AG08396 (cell line): ENCODE measurements around the gene SHROOM4.

ENCODE experiments used
- DNase-seq: peaks from one replicate; pipeline ENCODE4 v3.0.0; 2012; ENCODE audit warnings: low spot score, mixed read lengths

The SHROOM4 gene, protein sequence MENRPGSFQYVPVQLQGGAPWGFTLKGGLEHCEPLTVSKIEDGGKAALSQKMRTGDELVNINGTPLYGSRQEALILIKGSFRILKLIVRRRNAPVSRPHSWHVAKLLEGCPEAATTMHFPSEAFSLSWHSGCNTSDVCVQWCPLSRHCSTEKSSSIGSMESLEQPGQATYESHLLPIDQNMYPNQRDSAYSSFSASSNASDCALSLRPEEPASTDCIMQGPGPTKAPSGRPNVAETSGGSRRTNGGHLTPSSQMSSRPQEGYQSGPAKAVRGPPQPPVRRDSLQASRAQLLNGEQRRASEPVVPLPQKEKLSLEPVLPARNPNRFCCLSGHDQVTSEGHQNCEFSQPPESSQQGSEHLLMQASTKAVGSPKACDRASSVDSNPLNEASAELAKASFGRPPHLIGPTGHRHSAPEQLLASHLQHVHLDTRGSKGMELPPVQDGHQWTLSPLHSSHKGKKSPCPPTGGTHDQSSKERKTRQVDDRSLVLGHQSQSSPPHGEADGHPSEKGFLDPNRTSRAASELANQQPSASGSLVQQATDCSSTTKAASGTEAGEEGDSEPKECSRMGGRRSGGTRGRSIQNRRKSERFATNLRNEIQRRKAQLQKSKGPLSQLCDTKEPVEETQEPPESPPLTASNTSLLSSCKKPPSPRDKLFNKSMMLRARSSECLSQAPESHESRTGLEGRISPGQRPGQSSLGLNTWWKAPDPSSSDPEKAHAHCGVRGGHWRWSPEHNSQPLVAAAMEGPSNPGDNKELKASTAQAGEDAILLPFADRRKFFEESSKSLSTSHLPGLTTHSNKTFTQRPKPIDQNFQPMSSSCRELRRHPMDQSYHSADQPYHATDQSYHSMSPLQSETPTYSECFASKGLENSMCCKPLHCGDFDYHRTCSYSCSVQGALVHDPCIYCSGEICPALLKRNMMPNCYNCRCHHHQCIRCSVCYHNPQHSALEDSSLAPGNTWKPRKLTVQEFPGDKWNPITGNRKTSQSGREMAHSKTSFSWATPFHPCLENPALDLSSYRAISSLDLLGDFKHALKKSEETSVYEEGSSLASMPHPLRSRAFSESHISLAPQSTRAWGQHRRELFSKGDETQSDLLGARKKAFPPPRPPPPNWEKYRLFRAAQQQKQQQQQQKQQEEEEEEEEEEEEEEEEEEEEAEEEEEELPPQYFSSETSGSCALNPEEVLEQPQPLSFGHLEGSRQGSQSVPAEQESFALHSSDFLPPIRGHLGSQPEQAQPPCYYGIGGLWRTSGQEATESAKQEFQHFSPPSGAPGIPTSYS (N-terminal part only)

DNA sequence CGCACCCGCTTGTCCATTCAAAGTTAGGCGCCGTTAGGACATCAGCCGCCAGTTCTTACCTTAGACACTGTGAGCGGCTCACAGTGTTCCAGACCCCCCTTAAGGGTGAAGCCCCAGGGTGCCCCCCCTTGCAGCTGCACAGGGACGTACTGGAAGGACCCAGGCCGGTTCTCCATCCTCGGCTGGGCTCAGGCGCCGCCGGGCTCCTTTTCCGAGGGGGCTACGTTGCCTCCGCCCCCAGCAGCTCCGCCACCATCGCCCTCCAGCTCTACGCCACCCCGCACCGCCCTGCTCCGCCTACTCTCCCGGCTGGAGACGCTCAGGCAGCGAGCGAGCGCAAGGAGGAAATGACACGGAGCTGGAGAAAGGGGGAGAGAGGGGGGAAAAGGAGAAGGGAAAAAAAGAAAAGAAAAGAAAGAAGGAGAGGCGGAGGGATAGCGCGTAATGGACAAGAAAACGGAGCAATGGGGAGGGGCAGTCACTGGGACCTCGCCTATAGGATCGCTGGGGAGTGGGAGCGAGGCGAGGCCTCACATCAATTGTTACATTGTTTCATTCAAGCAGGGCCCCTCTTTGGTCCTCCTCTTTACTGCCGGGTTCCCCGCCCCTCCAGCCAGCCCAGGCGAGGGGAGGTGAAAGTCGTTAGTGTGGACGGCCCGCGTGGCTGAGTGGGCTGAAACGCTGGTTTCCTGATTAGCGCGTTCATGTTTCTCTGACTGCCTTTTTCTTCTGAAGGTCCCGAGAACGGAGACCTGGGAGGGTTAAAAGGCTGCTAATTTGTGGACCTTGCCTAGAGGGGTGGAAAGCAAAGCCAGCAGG lies at the start of gene SHROOM4:
Gene SHROOM4 (minus strand): TSS at position 352 of the 819 bp plus-strand sequence. CDS start 176 bp downstream, at position 176.
- DNase-seq = peak; percentile 71

DNA sequence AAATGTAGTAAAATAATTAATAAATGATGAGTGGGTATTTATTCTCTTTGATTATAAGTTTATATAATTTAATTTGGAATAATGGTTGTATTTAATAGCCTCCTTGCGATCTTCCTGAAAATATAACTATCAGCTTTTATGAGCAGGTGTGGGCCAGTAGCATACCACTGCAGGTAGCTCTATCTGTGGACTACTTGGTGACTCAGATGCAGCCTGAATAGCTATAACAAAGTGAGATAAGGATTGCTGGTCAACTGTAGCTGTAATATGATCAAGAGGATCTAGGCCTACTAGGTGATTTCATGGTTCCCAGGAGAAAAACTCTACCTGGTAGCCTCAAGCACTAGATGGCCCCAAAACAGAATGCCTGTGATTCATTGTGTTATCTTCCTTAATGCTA lies 49.5 kb upstream of the SHROOM4 start:
- DNase-seq = no peak

DNA sequence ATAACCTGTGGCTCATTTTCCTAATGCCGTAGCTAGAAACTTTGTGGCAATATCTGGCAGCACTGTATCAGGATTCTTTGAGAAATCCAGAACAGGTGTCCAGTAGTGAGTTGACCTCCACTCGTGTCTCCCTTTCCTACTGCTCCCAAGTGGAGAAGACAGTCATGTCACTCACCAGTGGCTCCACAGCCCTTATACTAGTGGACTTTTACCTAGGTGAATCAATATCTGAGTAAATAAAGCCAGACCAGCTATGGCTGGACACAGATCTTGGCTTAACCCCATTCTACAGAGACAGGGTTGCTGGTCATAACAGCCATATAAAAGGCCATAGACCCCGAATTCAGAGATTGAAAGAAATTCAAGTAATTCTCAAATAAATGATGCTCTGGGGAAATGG lies 46.5 kb upstream of the SHROOM4 start:
- no peak for DNase-seq

DNA sequence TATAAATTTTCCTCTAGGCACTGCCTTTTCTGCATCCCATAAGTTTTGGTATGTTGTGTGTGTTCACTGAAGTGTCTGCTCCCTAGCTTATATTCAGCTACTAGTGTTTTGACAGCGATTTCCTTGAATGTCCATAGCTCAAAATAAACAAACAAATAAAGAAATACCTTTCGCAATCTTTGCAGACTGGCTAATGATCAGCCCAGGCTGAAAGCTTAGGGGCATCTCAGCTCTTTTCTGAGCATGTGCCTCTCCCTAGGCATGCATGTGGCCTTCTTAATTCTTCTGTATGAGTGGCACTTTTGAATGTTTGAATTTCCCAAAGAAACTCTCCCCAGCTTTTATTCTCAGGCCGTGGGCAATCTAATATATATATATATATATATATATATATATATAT lies 44.6 kb upstream of the SHROOM4 start:
- no peak for DNase-seq

DNA sequence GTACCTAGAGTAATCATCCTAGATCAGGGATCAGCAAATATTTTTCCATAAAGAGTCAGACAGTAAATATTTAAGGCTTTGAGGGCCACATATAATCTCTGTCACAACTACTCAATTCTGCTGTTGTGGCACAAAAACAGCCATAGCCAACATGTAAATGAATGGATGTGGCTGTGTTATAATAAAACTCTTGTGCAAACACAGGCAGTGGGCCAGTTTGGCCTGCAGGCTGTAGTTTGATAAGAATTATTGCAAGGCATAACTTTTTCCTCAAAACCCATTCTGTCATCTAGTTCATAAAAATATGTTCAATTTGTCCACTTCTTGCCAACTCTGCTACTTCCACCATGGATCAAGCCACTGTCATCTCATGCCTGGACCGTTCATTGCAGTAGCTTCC lies 39.4 kb upstream of the SHROOM4 start:
- DNase-seq = no peak

DNA sequence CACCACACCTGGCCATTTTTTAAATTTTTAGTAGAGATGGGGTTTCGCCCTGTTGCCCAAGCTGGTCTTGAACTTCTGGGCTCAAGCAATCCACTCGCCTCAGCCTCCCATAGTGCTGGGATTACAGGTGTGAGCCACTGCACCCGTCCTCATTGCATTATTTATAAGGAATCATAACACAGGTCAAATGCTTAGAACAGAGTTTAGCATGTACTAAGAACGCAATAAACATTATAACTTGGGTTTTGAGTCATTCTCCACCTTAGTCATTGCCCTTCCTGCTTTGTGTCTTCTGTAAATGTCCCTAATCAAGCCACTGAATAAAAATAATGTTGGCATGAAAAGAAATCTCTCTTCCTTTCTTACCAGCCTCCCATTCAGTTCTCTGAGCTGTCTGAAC lies 38.5 kb upstream of the SHROOM4 start:
- no peak for DNase-seq

DNA sequence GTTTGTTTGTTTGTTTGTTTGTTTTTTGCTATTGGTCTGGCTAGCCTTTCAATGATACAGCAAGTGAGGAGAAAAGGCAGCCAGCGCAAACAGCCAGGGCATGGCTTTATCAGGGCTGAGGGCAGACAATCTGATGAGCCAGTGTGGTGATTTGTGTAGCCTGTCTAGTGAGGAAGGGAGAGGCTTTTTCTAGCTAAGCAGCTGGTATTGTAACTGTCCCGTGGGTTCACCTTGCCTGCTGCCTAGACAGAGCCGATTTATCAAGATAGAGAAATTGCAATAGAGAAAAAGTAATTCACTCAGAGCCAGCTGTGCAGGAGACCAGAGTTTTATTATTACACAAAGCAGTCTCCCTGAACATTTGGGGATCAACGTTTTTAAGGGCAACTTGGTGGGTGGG lies 28.2 kb upstream of the SHROOM4 start:
- DNase-seq = no peak

DNA sequence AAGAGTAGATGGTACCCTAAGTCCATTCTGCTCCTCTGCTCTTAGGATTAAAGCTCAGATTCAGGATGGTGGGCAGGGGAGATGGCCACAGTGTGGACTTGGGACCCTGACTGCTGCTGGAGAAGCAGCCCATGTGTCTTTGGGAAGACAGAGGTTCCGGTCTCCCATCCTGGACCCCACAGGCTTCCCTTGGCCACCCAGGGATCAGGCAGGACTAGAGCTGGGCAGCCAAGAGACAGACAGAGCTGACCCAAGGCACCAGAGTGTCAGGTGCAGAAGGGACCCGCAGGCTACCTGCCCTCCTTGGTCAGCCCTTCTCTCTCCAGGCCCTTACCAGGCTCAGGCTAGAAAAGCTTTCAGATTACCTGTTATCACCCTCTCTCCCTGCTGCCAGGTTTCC lies 25.7 kb upstream of the SHROOM4 start:
- DNase-seq = no peak

DNA sequence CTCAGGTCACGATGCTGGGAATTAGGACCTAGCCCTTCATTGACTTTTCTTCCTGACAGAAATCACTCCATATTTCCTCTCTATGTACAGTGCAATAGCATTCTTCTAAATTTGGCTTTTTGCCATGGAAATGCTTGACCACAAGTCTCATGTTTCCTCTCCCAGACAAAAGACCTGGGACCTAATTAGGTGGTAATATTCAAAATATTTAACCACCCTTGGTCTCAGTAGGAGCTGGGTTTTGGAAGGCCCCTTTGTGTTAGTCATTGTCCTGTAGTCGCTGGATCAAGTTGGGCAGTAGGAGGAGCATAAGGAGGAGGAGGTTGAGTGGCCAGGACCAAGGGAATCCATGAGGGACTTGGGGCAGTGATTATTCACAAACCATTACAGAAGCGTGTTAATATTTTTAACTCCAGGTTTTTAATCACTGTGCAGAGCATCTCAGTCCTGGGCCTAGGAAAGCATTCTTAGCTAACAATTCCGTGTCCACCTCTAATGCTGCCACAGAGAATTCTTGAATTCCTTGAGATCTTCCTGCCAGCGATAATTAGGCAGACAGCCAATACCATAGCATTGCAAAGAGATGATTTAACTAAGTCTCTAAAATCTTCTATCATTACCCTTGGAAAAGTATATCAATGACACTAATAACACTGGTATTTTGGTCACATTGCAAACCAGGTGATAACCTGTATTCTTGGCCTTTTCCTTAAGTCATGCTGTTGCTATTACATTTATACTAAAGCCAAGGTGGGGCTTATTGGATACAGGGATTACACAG lies 25.0 kb upstream of the SHROOM4 start:
- DNase-seq = no peak

DNA sequence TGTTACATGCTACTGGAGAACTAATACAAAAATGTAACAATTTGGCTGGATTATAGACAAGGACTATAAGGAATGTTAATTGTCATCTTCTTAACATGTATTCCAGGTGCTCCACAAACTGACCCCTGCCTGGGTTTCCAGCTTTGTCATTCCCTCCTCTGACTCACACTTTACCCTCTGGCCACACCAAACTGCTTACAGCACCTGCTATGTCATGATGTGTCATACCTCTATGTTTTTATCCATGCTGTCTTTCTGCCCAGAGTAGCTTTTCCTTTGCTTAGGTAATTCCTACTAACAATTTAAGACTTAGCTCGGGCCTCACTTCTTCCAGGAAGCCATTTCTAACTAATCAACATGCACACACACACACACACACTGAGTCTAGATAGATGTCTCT lies 14.0 kb upstream of the SHROOM4 start:
- no peak for DNase-seq

DNA sequence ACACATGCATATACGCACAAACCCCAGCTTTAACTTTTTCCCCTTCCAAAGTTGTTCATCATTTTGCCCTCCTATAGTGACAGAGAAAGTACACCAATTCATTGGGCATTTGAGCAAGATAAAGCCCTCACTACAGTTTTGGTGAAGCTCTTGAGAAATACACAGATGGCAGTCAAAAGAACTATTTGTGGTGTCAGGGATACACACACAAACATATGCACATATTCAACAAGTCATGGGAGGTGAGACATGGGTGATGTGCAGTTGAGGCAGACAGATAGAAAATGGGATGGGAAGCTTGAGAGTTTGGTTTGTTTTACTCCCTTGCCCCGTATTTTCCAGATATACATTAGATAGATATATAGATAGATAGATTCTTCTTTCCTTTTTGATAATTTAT lies 11.8 kb upstream of the SHROOM4 start:
- DNase-seq = no peak

DNA sequence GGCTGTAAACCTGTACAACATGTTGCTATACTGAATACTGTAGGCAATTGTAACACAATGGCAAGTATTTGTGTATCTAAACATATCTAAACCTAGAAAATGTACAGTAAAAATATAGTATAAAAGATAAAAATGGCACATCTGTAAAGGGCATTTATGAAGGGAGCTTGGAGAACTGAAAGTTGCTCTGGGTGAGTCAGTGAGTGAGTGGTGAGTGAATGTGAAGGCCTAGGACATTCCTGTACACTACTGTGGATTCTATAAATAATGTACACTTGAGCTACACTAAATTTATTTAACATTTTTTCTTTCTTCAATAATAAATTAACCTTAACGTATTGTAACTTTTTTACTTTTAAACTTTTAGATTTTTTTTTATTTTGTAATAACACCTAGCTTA lies 5.0 kb upstream of the SHROOM4 start:
- DNase-seq = no peak

DNA sequence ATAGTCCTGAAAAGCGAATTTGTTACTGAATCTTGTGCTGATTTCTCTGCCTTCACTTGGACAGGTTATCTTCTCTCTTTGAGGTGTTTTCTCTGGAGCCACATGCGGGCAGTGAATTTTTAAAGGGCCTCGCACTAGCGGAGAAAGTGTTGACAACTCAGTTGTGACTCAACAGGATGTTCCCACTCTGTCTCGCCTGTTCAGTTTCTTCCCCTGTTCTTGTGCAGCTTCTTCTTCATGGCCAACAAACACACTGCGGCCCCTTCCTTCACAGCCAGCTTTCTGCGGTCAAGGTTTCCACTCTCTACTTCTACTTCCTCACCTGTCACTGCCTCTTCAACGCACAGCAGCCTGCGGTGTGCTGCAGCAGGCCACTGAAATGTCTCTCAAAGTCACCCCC lies 1.1 kb upstream of the SHROOM4 start:
- no peak for DNase-seq

DNA sequence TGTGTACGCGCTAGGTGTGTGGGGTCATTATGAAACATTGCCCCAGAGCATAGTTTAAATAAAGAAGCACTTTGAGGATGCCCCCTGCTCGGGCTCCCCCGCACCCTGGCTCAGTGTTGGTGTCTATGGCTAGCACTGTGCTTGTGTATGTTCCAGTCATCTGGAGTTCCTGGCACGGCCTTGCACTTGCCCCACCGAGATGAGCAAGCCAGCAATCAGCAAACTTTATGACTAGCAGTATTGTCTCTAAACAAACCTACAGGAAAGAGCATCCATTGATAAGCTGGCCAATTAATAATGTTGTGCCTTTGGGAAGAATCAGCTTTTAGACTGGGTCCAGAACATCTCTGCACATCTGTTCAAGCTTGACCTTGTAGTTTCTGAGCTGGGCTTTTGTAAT lies 707 bp upstream of the SHROOM4 start:
- DNase-seq = no peak

DNA sequence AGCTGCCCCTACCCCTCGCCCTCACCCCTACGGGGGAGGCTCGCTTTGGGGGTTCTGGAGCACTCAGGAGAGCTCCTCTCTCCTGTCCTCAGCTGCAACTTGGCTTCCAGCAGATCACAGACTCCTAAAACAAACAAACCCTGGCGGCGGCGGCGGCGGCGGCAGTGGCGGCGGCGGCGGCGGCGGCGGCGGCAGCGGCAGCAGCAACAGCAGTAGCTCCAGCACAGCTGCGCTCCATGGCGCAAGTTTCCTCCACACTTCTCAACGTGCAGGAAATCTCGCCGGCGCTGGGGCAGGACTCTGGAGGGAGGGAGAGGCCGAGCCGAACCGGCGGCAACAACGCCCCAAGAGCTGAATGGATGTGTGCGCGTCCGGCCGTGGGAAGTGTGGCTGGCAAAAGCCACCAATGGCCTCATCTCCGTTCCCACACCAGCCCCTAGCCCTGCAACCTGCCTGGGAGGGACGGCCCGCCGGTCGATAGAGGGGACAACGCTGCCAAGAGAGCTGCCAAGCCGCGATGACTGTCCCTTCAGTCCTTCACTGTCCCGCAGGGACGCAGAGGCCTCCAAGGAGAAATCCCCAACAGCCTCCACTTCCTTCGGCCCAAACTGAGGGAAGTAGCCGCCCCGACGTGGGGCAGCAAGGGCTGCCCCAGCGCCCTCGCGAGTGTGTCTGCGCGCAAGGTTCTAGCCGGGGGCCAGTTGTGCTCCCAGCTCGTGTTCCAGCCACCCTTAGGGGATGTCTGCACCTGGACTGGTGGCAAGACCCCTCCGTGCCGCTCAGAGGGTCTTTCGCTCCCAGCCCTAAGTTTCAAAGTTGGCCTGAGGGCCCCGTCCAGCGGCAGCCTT lies 775 bp downstream of the SHROOM4 start:
- DNase-seq = peak; percentile 40

DNA sequence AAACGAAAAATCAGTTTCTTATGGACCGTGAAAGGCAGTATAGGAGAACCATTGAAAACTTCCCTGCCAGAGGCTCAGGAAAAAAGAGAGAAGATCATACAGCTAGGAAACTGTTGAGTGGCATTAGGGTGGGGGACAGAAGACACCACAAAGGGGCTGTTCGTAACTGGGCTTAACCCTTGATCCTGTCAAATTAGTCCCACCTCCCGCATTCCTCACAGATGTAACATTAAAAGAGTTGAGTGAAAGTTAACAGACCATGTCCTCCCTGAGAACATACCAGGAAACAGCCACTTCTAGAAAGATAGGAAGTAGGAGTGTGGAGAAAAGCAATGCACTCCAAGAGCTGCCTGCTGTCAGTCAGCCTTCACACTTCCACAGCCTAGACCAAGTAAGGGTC lies 8.7 kb downstream of the SHROOM4 start:
- DNase-seq = no peak

DNA sequence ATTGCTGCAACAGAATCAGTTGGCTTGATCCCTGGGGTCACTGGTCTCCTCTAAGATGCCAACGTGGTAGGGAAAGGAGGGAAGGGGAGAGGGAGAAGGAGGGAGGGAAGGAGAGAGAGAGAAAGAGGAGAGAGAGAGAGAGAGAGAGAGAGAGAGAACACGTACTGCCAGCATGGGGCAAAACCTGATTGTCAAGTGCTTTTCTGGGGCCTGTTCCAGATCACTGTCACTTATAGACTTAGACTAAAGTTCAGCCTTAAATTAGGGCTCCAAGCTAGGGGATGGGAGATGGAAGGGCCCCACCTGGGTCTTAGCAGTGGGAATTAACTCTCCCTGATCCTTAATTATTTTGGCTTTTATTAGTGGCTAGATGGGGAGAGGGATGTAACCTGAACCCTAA lies 12.9 kb downstream of the SHROOM4 start:
- no peak for DNase-seq

DNA sequence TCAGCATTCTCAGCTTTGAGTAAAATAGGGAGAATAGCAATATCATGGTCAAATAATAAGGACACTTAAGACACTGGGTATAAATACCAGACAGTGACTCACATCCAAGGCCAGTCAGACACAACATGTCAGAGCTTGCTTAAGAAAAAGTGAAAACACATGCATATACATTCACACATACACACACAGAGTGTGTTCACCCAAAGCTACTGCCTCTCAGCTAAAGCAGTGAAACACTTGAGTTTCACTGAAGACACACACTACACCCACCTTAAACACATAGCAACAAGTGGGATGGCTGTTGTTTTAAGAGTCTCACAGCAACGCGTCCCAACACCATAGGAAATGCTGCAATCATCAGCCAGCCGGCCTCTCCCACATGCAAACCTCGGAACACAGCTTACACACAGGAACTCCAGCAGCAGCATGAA lies 14.4 kb downstream of the SHROOM4 start:
- DNase-seq = no peak

DNA sequence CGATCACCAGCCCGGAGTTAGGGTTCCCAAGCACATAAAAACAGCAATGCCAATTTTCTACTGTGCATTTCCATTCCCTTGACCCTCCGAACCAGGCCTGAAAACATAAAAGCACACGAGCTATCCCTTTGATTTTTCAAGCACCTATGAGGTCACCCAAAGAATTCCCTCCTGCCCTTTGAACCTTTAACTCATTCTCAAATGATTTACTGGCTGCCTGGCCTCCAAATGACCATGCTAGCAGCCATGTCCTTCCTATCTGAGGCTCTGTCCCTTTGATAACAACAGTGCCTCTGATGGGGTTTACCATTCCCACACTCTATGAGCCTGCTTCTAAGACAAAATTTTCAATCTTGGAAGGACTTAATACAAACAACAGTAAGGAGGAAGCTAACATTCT lies 15.2 kb downstream of the SHROOM4 start:
- DNase-seq = no peak

DNA sequence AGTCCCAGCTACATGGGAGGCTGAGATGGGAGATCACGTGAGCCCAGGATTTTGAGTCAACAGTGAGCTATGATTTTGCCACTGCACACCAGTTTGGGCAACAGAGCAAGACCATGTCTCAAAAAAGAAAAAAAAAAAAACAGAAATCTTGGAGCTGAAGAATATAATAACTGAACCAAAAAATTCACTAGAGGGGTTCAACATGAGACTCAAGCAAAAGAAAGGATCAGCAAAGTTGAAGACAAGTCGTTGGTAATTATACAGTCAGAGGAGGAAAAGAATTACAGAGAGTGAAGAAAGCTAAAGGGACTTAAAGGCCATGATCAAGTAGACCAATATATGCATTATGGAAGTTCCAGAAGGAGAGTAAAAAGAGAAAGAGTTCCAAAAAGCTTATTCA lies 26.9 kb downstream of the SHROOM4 start:
- no peak for DNase-seq
